ENCODE data around the gene DPY19L2.
"Not testable (repeated sequence)": the region's sequence is repeated elsewhere in the genome, so short reads cannot be mapped to it uniquely, and the experiment has no call there.

The DPY19L2 gene

DNA sequence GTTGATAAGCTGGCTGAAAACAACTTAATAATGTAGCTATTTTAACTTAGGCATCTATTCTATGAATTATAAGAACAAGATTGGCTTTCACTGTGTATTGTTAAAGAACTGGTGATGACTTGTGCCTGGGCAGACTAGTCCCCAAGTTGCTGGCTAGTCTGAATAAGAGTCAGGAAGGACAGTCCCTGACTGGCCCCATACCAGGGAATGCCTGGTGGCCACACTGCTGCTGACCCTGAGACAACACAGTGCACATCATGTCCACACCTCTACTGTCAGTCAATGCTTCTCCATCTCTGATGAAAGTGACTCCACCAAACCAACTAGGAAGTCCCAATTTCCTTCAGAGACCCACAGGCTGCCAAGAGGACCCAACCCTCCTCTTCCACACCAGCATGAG, 130.5 kb downstream of the DPY19L2 start:
- not testable (repeated sequence) for DNase-seq (ENCODE audit: low read depth, low spot score)

- not testable (repeated sequence) for DNase-seq (ENCODE audit: low read depth, low spot score)
These were observed 138.7 kb downstream of the DPY19L2 start for GRCh38 chr12:63529641-63530040.

GRCh38 chr12:63525831-63526230, 142.5 kb downstream of the DPY19L2 start:
- no peak for DNase-seq (ENCODE audit: low read depth, low spot score)

GRCh38 chr12:63521706-63522105, 146.6 kb downstream of the DPY19L2 start:
- no peak for DNase-seq (ENCODE audit: low read depth, low spot score)
